Activated CD4-positive, alpha-beta T cell treated with anti-CD3 and anti-CD28 coated beads, Interleukin-2, amount 10 ng/mL, durations not matched to agents 24 days and 14 days (primary cell): Measurements from ENCODE around the gene SHISA8. TPM values are rescaled to one million over a fixed set of nuclear protein-coding genes. Genes with fewer than 3 reads are reported as not detected.

ENCODE experiments used
- DNase-seq: peaks from one replicate; pipeline ENCODE4 v3.0.0; 2022
- H3K27ac Mint-ChIP-seq: one replicate; pipeline ENCODE4 v1.8.0; 2022; ENCODE audit warnings: mild to moderate bottlenecking, mixed read lengths
- H3K27me3 Mint-ChIP-seq: one replicate; pipeline ENCODE4 v1.8.0; 2022; ENCODE audit warnings: mixed read lengths
- H3K36me3 Mint-ChIP-seq: one replicate; pipeline ENCODE4 v1.8.0; 2022; ENCODE audit warnings: low read depth, mild to moderate bottlenecking, mixed read lengths
- H3K4me1 Mint-ChIP-seq: one replicate; pipeline ENCODE4 v1.8.0; 2021; ENCODE audit warnings: mixed read lengths
- H3K4me3 Mint-ChIP-seq: one replicate; pipeline ENCODE4 v1.8.0; 2022; ENCODE audit warnings: mild to moderate bottlenecking, moderate library complexity, mixed read lengths
- H3K9me3 Mint-ChIP-seq: one replicate; pipeline ENCODE4 v1.8.0; 2021; ENCODE audit warnings: mixed read lengths
- intact Hi-C: fragments of 100-400 bp; cut with micrococcal nuclease; formaldehyde crosslinking; loops from one replicate; pipeline ENCODE4 v1.15.1; 2023
- total RNA-seq: library from RNA; stranded (reverse); gene quantifications from 2 replicates; pipeline ENCODE4 v1.2.3, GENCODE V29; 2022

The SHISA8 gene
- total RNA-seq, 1 donor from 2014 or later = 5.7 TPM

DNA sequence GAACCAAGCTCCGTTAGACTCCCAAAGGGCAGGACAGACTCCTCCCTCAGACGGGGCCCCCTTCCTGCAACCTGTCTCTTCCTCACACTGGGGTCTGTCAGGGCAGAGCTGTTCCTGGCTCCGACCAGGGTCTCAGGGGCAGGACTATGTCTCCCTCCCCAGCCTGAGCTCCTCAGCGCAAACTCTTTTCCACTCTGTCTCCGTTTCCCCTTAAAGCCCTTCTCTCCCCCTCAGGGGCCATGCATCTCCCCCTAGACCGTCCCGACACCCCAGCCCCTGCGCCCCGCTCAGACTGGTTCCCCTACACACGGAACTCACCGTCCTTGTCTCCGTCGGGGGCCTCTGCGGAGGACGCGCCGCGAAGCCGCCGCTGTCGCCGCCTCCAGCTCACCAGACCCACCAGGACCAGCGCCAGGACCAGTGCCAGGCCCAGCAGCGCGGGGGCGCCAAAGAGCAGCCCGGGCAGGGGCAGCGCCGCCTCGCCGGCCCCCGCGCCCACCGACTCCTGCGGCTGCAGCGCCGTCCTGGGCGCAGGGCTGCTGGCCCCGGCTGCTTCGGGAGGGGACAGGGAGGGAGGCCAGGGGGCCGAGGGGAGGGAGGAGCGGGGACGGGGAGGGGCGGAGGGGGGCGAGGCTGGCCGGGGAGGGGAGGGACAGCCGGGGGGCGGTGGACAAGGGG is 11.0 kb upstream of the SHISA8 start:
- Mint-ChIP-seq H3K4me3 (peak overlapping the region; percentile 84), H3K36me3 (peaks cover 4% of the 10 kb centered on the region), H3K27me3 (peaks cover 20% of the 10 kb centered on the region), H3K4me1 (peaks cover 18% of the 10 kb centered on the region), H3K9me3 (no peaks in the 10 kb centered on the region), H3K27ac (peak overlapping the region; percentile 57)
- DNase-seq = peak; percentile 95
- intact Hi-C loops = loop anchor here (2.0 kb wide), 1 partner anchor 15 kb away; no protein-coding TSS in a partner anchor

GRCh38 chr22:41923595-41924276 is 8.9 kb upstream of the SHISA8 start:
- DNase-seq = no peak
- Mint-ChIP-seq H3K4me1 (peaks cover 19% of the 10 kb centered on the region), H3K27me3 (peaks cover 20% of the 10 kb centered on the region), H3K27ac (no peak overlapping the region), H3K4me3 (no peak overlapping the region), H3K9me3 (no peaks in the 10 kb centered on the region), H3K36me3 (peaks cover 3% of the 10 kb centered on the region)
- intact Hi-C loops = no loop called here

DNA sequence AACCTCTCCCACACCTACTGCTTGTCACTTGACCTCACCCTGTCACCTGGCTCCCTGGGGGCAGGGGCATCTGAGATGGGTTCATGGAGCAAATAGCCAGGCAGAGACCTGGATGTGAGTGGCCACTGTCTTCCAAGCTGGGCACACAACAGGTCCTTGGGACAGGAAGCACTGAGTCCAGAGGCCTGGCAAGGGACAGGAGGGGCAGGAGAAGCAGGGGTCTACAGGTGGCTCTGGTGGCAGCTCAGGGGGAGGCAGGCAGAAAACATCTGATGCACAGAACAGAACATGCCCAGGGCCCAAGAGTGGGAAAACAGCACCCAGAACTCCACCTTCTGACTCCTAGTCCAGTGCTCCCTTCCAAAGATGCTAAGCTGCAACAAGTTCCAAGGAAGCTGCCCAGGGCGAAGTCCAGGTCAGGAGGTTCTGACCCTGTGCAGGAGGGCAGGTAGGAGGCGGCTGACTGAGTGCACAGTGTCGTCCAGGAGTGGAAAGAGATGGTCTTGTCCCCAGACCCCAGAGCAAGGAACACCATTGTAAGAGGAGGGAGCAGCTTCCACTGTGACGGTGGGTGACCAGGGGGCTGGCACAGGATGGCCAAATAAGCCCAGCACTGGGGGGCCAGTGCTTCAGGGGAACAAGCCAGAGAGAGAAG is 8.2 kb upstream of the SHISA8 start:
- Mint-ChIP-seq H3K9me3 (no peaks in the 10 kb centered on the region), H3K4me1 (peaks cover 18% of the 10 kb centered on the region), H3K27me3 (peaks cover 18% of the 10 kb centered on the region), H3K4me3 (no peak overlapping the region), H3K27ac (no peak overlapping the region), H3K36me3 (peaks cover 3% of the 10 kb centered on the region)
- intact Hi-C loops = no loop called here
- no peak for DNase-seq

- intact Hi-C loops = no loop called here
- Mint-ChIP-seq H3K4me3 (no peak overlapping the region), H3K27ac (no peak overlapping the region), H3K4me1 (peaks cover 18% of the 10 kb centered on the region), H3K27me3 (peaks cover 15% of the 10 kb centered on the region), H3K36me3 (peaks cover 3% of the 10 kb centered on the region), H3K9me3 (no peaks in the 10 kb centered on the region)
- DNase-seq = no peak
These were observed 7.5 kb upstream of the SHISA8 start for GRCh38 chr22:41922328-41922727.

DNA sequence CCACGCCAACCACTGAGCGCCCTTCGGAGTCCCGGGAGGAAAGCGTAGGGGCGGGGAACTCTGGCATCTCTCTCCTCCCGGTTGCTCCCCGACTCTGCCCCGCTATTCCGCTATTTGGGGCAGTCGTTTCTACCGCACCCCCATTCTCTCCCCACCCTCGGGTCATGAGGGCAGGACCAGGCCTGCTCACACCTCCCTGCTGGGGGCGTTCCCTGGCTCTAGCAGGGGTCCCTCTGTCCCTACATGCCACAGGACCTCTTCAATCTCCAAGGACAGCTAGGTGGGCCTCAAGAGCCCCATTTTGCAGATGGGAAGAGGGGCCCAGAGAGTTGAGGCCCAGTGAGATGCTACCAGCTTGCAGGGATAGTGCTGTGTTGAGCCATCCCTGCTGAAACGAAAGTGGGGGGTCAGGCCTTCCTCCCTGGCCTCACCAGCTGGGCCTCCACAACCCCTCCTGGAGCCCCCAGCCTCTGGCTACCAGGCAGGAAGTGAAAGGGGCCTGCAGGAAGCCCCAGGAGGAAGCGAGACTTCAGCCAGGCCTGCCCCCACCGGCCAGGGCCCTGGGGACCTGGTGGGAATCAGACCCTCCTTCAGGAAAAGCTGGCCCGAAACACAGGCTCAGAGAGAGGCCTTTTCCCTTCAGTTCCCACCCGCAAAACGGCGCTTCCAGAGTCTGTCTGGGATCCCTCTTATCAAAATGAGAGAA is 5.5 kb upstream of the SHISA8 start:
- no peak for DNase-seq
- intact Hi-C loops = no loop called here
- Mint-ChIP-seq H3K36me3 (peaks cover 2% of the 10 kb centered on the region), H3K9me3 (no peaks in the 10 kb centered on the region), H3K27ac (peak overlapping the region; percentile 6), H3K4me3 (peak overlapping the region; percentile 51), H3K4me1 (peaks cover 21% of the 10 kb centered on the region), H3K27me3 (peaks cover 24% of the 10 kb centered on the region)

GRCh38 chr22:41919357-41920224 is 4.7 kb upstream of the SHISA8 start:
- Mint-ChIP-seq H3K4me3 (peak overlapping the region; percentile 73), H3K9me3 (no peaks in the 10 kb centered on the region), H3K27ac (peak overlapping the region; percentile 63), H3K4me1 (peaks cover 18% of the 10 kb centered on the region), H3K36me3 (peaks cover 2% of the 10 kb centered on the region), H3K27me3 (peaks cover 20% of the 10 kb centered on the region)
- intact Hi-C loops = loop anchor here (2.0 kb wide), 1 partner anchor 21 kb away; no protein-coding TSS in a partner anchor
- peak; percentile 83 for DNase-seq

- intact Hi-C loops = loop anchor here (2.0 kb wide), 1 partner anchor 23 kb away; no protein-coding TSS in a partner anchor
- Mint-ChIP-seq H3K4me1 (peaks cover 21% of the 10 kb centered on the region), H3K27me3 (peaks cover 23% of the 10 kb centered on the region), H3K4me3 (peak overlapping the region; percentile 49), H3K27ac (no peak overlapping the region), H3K9me3 (no peaks in the 10 kb centered on the region), H3K36me3 (peaks cover 4% of the 10 kb centered on the region)
- DNase-seq = no peak
These were observed 3.3 kb upstream of the SHISA8 start for GRCh38 chr22:41917903-41918791.

DNA sequence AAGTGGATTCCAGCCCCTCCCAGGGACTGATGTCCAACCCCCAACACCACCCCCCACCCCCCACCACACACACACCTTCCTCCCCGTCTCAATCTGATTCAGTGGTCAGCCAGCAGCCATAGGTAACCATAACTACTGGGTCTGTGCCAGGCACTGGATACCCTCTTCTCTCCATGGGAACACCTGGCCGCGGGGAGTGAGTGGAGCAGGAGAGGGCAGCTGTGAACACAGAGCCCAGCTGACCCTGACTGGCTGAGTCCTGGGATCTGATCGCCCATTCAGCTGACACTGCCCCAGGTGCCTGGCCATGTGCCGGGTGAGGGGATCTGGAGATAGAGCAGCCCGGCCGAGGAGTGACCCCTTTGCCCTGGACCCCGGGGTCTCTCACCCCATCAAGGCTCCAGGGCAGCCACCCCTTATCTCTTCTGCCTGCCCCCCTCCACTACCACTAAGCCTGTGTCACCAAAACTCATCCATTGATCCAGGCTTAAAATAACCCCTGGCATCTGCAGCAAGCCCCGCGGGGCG is 2.6 kb upstream of the SHISA8 start:
- H3K27me3 Mint-ChIP-seq = peaks cover 30% of the 10 kb centered on the region
- H3K27ac Mint-ChIP-seq = no peak overlapping the region
- intact Hi-C loops = no loop called here
- no peaks in the 10 kb centered on the region for H3K9me3 Mint-ChIP-seq
- H3K4me3 Mint-ChIP-seq = no peak overlapping the region
- DNase-seq = no peak
- H3K4me1 Mint-ChIP-seq = peaks cover 26% of the 10 kb centered on the region
- peaks cover 7% of the 10 kb centered on the region for H3K36me3 Mint-ChIP-seq

- intact Hi-C loops = no loop called here
- Mint-ChIP-seq H3K4me1 (peaks cover 28% of the 10 kb centered on the region), H3K4me3 (no peak overlapping the region), H3K27me3 (peaks cover 36% of the 10 kb centered on the region), H3K36me3 (peaks cover 7% of the 10 kb centered on the region), H3K9me3 (no peaks in the 10 kb centered on the region), H3K27ac (no peak overlapping the region)
- DNase-seq = no peak
These were observed 2.0 kb upstream of the SHISA8 start for GRCh38 chr22:41916745-41917358.

- Mint-ChIP-seq H3K27ac (peak overlapping the region; percentile 45), H3K27me3 (peaks cover 42% of the 10 kb centered on the region), H3K4me3 (peak overlapping the region; percentile 66), H3K36me3 (peaks cover 12% of the 10 kb centered on the region), H3K9me3 (no peaks in the 10 kb centered on the region), H3K4me1 (peaks cover 32% of the 10 kb centered on the region)
- no peak for DNase-seq
- intact Hi-C loops = no loop called here
These were observed 1.1 kb upstream of the SHISA8 start for GRCh38 chr22:41915786-41916493.

DNA sequence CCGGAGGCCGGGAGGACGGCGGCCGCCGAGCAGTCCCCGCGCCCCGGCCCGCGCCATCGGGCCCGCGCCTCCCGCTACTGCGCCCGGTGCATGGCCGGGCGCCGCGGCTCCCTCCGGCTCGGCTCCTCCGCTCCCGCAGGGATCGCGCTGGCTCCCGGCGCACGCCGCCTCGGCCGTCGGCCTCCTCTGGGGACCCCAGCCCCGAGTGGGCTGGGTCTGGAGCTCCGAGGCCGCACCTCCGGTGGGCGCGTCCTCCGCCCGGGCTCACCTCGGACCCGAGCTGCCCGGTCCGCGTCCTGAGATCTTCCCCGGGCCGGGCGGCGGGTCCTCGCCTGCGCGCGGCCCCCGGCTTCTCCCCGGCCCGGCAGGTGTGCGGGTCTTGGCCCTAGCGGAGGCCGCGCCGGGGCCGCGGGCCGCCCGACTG is 251 bp downstream of the SHISA8 start:
- intact Hi-C loops = no loop called here
- DNase-seq = no peak
- Mint-ChIP-seq H3K4me1 (peaks cover 30% of the 10 kb centered on the region), H3K36me3 (peaks cover 12% of the 10 kb centered on the region), H3K4me3 (no peak overlapping the region), H3K9me3 (no peaks in the 10 kb centered on the region), H3K27me3 (peaks cover 42% of the 10 kb centered on the region), H3K27ac (no peak overlapping the region)
